SU-DHL-6 (cell line): Measurements from ENCODE around the gene LTA.
A peak's percentile ranks its signal among the peaks of the same experiment; 100 is the strongest.

Experiments used
- H2AFZ ChIP-seq: fragments of 200-600 bp; sonication (generic); 2 replicates; pipeline ENCODE4 v1.6.1; 2014; ENCODE audit warnings: low read depth, mild to moderate bottlenecking, moderate library complexity, mixed read lengths, antibody characterized with exemption, low read length; ENCODE audit not compliant: severe bottlenecking
- H3F3A ChIP-seq: fragments of 200-600 bp; shearing (Covaris generic); 2 replicates; pipeline ENCODE4 v1.6.0; 2016; ENCODE audit warnings: antibody characterized with exemption, mild to moderate bottlenecking; ENCODE audit not compliant: insufficient read depth
- H3K27ac ChIP-seq: fragments of 200-600 bp; sonication (generic); 2 replicates; pipeline ENCODE4 v1.5.1; 2016; ENCODE audit warnings: low read depth, mild to moderate bottlenecking, low read length, moderate library complexity, mixed read lengths
- H3K27me3 ChIP-seq: fragments of 200-600 bp; sonication (generic), shearing (Covaris generic); 2 replicates; pipeline ENCODE4 v1.6.0; 2014; ENCODE audit warnings: mild to moderate bottlenecking, low read length
- H3K36me3 ChIP-seq: fragments of 200-600 bp; sonication (generic); 2 replicates; pipeline ENCODE4 v1.6.1; 2014; ENCODE audit warnings: mild to moderate bottlenecking, low read length, mixed read lengths
- H3K4me2 ChIP-seq: fragments of 300-600, 200-600 bp; shearing (Covaris generic), sonication (generic); 2 replicates; pipeline ENCODE4 v1.6.0; 2014; ENCODE audit warnings: low read length, low read depth, mild to moderate bottlenecking; ENCODE audit not compliant: poor library complexity, severe bottlenecking
- H3K4me3 ChIP-seq: fragments of 200-600 bp; sonication (generic); 2 replicates; pipeline ENCODE4 v1.5.1; 2014; ENCODE audit warnings: antibody characterized with exemption, low read length, mild to moderate bottlenecking, mixed read lengths; ENCODE audit not compliant: insufficient read depth, poor library complexity, severe bottlenecking
- H3K79me2 ChIP-seq: fragments of 200-600 bp; sonication (generic); 2 replicates; pipeline ENCODE4 v1.6.1; 2014; ENCODE audit warnings: mild to moderate bottlenecking, low read length, moderate library complexity; ENCODE audit not compliant: insufficient read depth
- H3K9ac ChIP-seq: fragments of 200-600 bp; sonication (generic); 2 replicates; pipeline ENCODE4 v1.7.0; 2014; ENCODE audit warnings: mild to moderate bottlenecking, low read length
- H3K9me2 ChIP-seq: fragments of 200-600 bp; sonication (generic); replicated peaks from 2 replicates; pipeline ENCODE4 v1.6.1; 2014; ENCODE audit warnings: low read length; ENCODE audit not compliant: insufficient read depth
- H3K9me3 ChIP-seq: fragments of 200-600 bp; sonication (generic); 2 replicates; pipeline ENCODE4 v1.6.1; 2014; ENCODE audit warnings: low read length, mixed read lengths; ENCODE audit not compliant: insufficient read depth
- H4K20me1 ChIP-seq: fragments of 200-600 bp; sonication (generic); 2 replicates; pipeline ENCODE4 v1.6.1; 2014; ENCODE audit warnings: low read depth, mild to moderate bottlenecking, antibody characterized with exemption, low read length, moderate library complexity, mixed read lengths
- CTCF ChIP-seq: fragments of 200-600 bp; sonication (generic); IDR thresholded peaks from one replicate; pipeline ENCODE4 v1.5.1; 2017; ENCODE audit warnings: antibody characterized with exemption, mild to moderate bottlenecking, low read length, moderate library complexity; ENCODE audit not compliant: insufficient read depth, poor library complexity, severe bottlenecking
- EZH2phosphoT487 ChIP-seq: fragments of 200-600 bp; sonication (generic), shearing (Covaris generic); conservative IDR thresholded peaks from 2 replicates; pipeline ENCODE4 v1.6.1; 2018; ENCODE audit warnings: mild to moderate bottlenecking, antibody characterized with exemption, low read length, moderate library complexity, mixed read lengths

LTA gene

GRCh38 chr6:31572041-31572911 lies at the start of gene LTA:
Gene LTA (plus strand): TSS chr6:31572289. CDS start chr6:31572743, 454 bp downstream.
- peaks cover 79% of the 10 kb centered on the region for H3K79me2 ChIP-seq
- H3K9me3 ChIP-seq: no peaks in the 10 kb centered on the region
- H3K36me3 ChIP-seq: peaks cover 3% of the 10 kb centered on the region; the same call in 1 of the 2 replicates
- H3K9ac ChIP-seq: peak within 1 kb of the TSS; percentile 84
- no peak within 1 kb of the TSS for H2AFZ ChIP-seq
- peak within 1 kb of the TSS; percentile 63 for H3K4me3 ChIP-seq
- H3F3A ChIP-seq: peaks cover 86% of the 10 kb centered on the region
- peak within 1 kb of the TSS; percentile 86 for H3K4me2 ChIP-seq
- H3K27ac ChIP-seq: peak within 1 kb of the TSS; percentile 92
- H3K9me2 ChIP-seq: no peaks in the 10 kb centered on the region
- no peaks in the 10 kb centered on the region for H3K27me3 ChIP-seq
- no peaks in the 10 kb centered on the region for H4K20me1 ChIP-seq
- no peak for TF ChIP-seq CTCF
- no peak for TF ChIP-seq EZH2phosphoT487

- no peak overlapping the region for H3K4me3 ChIP-seq
- no peaks in the 10 kb centered on the region for H3K27me3 ChIP-seq
- peaks cover 24% of the 10 kb centered on the region for H3F3A ChIP-seq
- H3K4me2 ChIP-seq: no peak overlapping the region
- no peak overlapping the region for H3K27ac ChIP-seq
- no peak overlapping the region for H2AFZ ChIP-seq
- peaks cover under 1% of the 10 kb centered on the region for H3K36me3 ChIP-seq
- no peaks in the 10 kb centered on the region for H3K9me2 ChIP-seq
- TF ChIP-seq CTCF (no peak), EZH2phosphoT487 (no peak)
- no peaks in the 10 kb centered on the region; the same call in 1 of the 2 replicates for H4K20me1 ChIP-seq
- H3K9ac ChIP-seq: no peak overlapping the region
- no peaks in the 10 kb centered on the region for H3K79me2 ChIP-seq
- H3K9me3 ChIP-seq: no peaks in the 10 kb centered on the region
Observed at GRCh38 chr6:31525553-31525931, 46.5 kb upstream of the LTA start.

GRCh38 chr6:31525932-31526591 lies 46.0 kb upstream of the LTA start:
- peaks cover 4% of the 10 kb centered on the region for H3K36me3 ChIP-seq
- H3K9me2 ChIP-seq: no peaks in the 10 kb centered on the region
- H3F3A ChIP-seq: peaks cover 28% of the 10 kb centered on the region
- no peak overlapping the region for H3K27ac ChIP-seq
- no peak overlapping the region for H3K4me2 ChIP-seq
- H3K9ac ChIP-seq: no peak overlapping the region
- no peaks in the 10 kb centered on the region for H3K27me3 ChIP-seq
- no peak overlapping the region for H2AFZ ChIP-seq
- no peak for TF ChIP-seq EZH2phosphoT487
- TF ChIP-seq CTCF: no peak
- no peaks in the 10 kb centered on the region for H3K79me2 ChIP-seq
- no peak overlapping the region for H3K4me3 ChIP-seq
- peaks cover 4% of the 10 kb centered on the region; the same call in 1 of the 2 replicates for H4K20me1 ChIP-seq
- H3K9me3 ChIP-seq: no peaks in the 10 kb centered on the region
